Thoracic aorta (tissue), 2 donors: ENCODE measurements around the gene COL6A2. TPM values are rescaled to one million over a fixed set of nuclear protein-coding genes. Genes with fewer than 3 reads are reported as not detected.
A peak's percentile ranks its signal among the peaks of the same experiment; 100 is the strongest.

Source experiments
- ATAC-seq: fragments of 150-250 bp; one replicate; pipeline ENCODE4 v1.8.0; 2017; ENCODE audit warnings: low read depth; ENCODE audit not compliant: insufficient number of reproducible peaks, low FRiP score
- DNase-seq: peaks from one replicate; pipeline ENCODE4 v3.0.0-alpha.2; 2020; ENCODE audit warnings: low spot score
- H3K27ac ChIP-seq, 2 donors: fragments of 200-600 bp; sonication (generic); 1 replicate in 1 of 2; 2 replicates in 1 of 2; pipeline ENCODE4 v1.5.1; 2016; ENCODE audit warnings: mild to moderate bottlenecking in 2 of 2, moderate library complexity in 2 of 2
- H3K27me3 ChIP-seq: fragments of 200-600 bp; sonication (generic); replicated peaks from 2 replicates; pipeline ENCODE4 v1.6.0; 2016; ENCODE audit warnings: mild to moderate bottlenecking; ENCODE audit not compliant: insufficient read depth
- H3K36me3 ChIP-seq: fragments of 200-600 bp; sonication (generic); one replicate; pipeline ENCODE4 v1.5.1; 2016
- H3K4me1 ChIP-seq, 2 donors: fragments of 200-600 bp; sonication (generic); 1 replicate in 1 of 2; 2 replicates in 1 of 2; pipeline versions ENCODE4 v1.5.1 to v1.6.0; 2016; ENCODE audit warnings: low read depth in 2 of 2, mild to moderate bottlenecking in 1 of 2; ENCODE audit not compliant: control insufficient read depth in 1 of 2
- H3K4me3 ChIP-seq: fragments of 200-600 bp; sonication (generic); 2 replicates; pipeline ENCODE4 v1.5.1; 2016; ENCODE audit warnings: mild to moderate bottlenecking
- H3K9me3 ChIP-seq: fragments of 200-600 bp; sonication (generic); 2 replicates; pipeline ENCODE4 v1.5.1; 2016
- total RNA-seq, 2 donors: library from RNA; depleted of rRNA; stranded (reverse); fragments of >200 nt; gene quantifications; one replicate each; pipeline versions ENCODE4 v1.1.0 to v1.2.3, GENCODE V29; 2016
- TF ChIP-seq, protein P1 (sequence below): fragments of 200-600 bp; sonication (generic); IDR thresholded peaks from one replicate; pipeline ENCODE4 v1.5.1; 2019; ENCODE audit warnings: antibody characterized with exemption

The COL6A2 gene
- total RNA-seq, 2 donors from 2014 or later: 1,835 to 1,885 TPM

DNA sequence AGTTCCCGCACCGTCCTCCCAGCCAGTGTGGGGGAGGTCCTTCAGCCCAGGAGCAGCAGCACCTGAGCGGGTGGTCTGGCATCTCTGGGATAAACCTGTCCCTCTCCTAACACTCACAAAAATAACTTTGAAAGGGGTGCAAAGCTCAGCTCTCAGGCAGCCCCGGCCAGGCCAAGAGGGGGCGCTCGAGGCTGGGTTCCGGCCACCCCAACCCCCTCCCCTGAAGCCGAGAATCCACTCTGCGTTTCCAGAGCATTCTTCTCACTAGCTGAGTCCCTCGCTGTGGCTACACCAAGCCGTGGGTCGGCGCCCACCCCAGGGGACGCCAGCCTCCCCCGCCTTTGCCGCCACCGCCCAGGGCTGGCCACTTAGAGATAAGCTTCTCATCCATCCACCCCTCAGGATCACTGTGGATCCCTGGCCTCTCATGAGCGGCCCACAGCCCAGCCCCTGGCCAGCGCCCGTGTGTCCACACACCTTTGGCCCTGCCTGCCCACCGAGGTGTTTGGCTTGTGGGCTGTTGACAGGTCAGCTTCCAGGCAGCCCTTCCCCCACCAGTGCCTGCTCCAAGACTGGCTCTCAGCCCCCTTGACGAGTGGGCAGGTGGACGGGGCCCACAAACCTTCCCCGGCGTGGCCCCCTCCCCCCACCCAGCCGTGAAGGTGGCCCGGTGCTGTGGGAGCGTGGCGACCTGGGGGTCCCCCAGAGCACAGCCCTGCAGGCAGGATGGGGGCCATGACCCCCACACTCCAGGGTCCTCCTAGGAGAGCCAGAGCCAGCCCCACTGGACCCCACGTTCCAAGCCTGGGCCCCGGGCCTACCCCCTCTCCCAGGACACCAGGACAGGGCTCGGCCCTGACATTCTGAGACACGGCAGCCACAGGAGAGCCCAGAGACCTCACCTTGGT, 55.6 kb downstream of the COL6A2 start:
- Histone ChIP-seq H3K4me3 (peak overlapping the region; percentile 39), H3K27me3 (no peaks in the 10 kb centered on the region), H3K36me3 (no peaks in the 10 kb centered on the region), H3K27ac (no peak overlapping the region), H3K4me1 (peaks cover 0 to 8% of the 10 kb centered on the region in 2 donors), H3K9me3 (no peaks in the 10 kb centered on the region)
- TF ChIP-seq, protein P1, sequence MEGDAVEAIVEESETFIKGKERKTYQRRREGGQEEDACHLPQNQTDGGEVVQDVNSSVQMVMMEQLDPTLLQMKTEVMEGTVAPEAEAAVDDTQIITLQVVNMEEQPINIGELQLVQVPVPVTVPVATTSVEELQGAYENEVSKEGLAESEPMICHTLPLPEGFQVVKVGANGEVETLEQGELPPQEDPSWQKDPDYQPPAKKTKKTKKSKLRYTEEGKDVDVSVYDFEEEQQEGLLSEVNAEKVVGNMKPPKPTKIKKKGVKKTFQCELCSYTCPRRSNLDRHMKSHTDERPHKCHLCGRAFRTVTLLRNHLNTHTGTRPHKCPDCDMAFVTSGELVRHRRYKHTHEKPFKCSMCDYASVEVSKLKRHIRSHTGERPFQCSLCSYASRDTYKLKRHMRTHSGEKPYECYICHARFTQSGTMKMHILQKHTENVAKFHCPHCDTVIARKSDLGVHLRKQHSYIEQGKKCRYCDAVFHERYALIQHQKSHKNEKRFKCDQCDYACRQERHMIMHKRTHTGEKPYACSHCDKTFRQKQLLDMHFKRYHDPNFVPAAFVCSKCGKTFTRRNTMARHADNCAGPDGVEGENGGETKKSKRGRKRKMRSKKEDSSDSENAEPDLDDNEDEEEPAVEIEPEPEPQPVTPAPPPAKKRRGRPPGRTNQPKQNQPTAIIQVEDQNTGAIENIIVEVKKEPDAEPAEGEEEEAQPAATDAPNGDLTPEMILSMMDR: peak; percentile 49
- DNase-seq (peak; percentile 1), ATAC-seq (no peak)

DNA sequence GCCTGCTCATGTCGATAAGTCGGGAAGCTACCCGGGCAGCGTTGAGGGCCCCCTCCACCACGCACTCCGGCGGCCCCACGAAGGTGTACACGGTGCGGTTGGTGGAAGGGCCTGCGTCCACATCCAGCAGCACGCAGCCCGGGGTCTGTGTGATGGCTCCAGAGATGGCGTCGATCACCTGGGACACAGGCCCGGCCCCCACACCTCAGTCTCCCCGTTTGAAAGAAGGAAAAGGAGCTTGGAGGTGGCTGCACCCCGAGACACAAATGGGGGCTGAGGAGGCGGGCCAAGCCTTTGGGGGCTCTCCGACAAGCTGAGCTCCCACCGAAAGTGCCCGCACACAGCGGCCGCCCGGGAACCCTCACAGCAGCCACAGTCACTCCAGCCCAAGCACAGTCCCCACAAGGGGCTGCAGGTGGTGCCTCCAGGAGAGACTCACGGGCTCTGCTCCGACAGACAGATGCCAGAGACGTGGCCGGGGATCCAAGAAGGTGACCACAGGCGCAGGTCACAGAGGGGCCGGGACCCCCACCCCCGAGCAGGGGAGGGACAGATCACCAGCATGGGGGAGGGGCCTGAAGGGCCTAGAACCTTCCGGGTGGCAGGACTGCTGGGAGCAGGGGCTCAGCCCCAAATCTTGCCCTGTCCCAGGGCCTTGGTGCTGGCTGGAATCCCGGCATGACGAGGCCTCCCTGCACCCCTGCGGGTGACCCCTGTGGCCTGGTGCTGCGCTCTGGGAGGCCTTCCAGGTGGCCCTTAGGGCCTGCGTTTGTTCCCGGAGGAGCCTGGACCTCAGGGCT, 56.4 kb downstream of the COL6A2 start:
- Histone ChIP-seq H3K27ac (no peak overlapping the region), H3K4me1 (peaks cover 0 to 8% of the 10 kb centered on the region in 2 donors), H3K27me3 (no peaks in the 10 kb centered on the region), H3K4me3 (no peak overlapping the region), H3K9me3 (no peaks in the 10 kb centered on the region), H3K36me3 (no peaks in the 10 kb centered on the region)
- TF ChIP-seq, protein P1: no peak
- ATAC-seq: no peak
- DNase-seq: no peak

DNA sequence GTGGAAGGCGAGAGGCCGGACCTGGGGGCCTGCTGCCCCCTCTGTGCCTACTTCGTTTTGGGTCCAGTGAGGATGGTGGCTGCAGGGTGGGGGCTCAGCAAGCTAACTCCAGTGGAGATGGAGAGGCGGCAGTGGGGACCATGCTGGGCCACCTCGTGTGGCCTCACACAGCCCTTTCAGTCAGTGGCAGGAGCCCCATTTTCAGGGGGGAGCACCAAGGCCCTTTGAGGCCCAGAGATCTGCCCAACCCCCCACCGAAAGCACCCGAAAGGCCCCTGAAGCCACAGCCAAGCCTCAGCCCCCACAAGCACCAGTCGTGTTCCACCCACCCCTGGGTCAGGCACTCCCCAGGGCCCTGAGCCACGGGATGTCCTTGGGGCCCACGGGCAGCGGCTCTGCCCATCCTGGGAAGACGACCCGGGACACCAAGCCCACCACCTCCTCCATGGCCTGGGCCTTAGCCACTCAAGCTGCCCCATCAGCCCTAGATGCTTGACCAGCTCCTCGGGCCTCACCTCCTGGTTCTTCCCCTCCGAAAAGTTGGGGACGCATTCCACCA, 57.1 kb downstream of the COL6A2 start:
- Histone ChIP-seq H3K27ac (no peak overlapping the region), H3K36me3 (no peaks in the 10 kb centered on the region), H3K4me3 (no peak overlapping the region), H3K27me3 (no peaks in the 10 kb centered on the region), H3K9me3 (no peaks in the 10 kb centered on the region), H3K4me1 (peaks cover 0 to 8% of the 10 kb centered on the region in 2 donors)
- TF ChIP-seq, protein P1: no peak
- ATAC-seq (no peak), DNase-seq (no peak)

DNA sequence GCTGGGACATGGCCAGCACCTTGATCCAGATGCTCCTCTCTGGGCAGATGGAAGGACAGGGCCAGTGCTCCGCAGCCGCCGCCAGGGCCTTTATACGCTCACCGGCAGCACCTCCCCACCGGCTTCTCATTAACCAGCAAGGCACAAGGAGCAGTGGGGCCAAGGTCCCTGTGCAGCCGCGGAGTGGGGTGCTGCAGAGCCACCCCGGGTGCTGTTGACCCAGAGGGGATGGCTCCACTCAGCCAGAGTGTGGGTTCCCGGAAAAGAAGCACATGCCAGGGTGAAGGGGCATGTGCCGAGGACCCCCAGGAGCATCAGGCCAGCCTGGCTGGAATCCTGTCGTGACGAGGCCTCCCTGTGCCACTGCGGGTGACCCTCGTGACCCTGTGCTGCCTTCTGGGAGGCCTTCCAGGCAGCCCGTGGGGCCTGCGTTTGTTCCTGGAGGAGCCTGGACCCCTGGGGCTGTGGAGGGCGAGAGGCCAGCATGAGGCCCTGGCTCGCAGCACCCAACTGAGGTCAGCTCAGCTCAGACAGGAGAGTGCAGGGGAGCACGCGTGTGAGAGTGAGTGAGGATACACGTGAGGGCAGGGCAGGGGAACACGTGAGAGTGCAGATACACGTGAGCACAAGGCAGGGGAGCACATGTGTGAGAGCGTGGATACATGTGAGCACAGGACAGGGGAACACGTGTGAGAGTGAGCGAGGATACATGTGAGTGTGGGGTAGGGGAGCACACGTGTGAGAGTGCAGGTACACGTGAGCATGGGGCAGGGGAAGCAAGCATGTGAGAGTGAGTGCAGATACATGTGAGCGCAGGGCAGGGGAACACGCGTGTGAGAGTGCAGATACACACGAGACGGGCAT, 57.8 kb downstream of the COL6A2 start, which contains the start of gene FTCD:
Gene FTCD (minus strand): TSS at position 66 of the 864 bp plus-strand sequence. CDS start 56 bp downstream, at position 10.
- Histone ChIP-seq H3K4me3 (no peak within 1 kb of the TSS), H3K9me3 (no peaks in the 10 kb centered on the region), H3K27me3 (no peaks in the 10 kb centered on the region), H3K4me1 (peaks cover 0 to 8% of the 10 kb centered on the region in 2 donors), H3K27ac (no peak within 1 kb of the TSS), H3K36me3 (no peaks in the 10 kb centered on the region)
- DNase-seq (no peak), ATAC-seq (no peak)
- TF ChIP-seq, protein P1: no peak
